AG04450 (cell line): ENCODE results near the gene STK32C. TPM values are rescaled to one million over a fixed set of nuclear protein-coding genes. Genes with fewer than 3 reads are reported as not detected.

ENCODE experiments used
- CTCF ChIA-PET: fragments of 300-600, 350-600 bp; formaldehyde crosslinking; extraction: SDS; loops from one replicate; lab custom pipeline; 2022; ENCODE audit warnings: antibody characterized with exemption, inconsistent platforms; lab: Charles Lee
- POLR2A ChIA-PET: fragments of 350-600 bp; formaldehyde crosslinking; extraction: SDS; loops from one replicate; lab custom pipeline; 2021; ENCODE audit warnings: antibody characterized with exemption, inconsistent platforms; lab: Yijun Ruan, JAX
- DNase-seq: peaks from one replicate; pipeline ENCODE4 v3.0.0-alpha.2; 2011; ENCODE audit warnings: low read depth, low spot score
- H3K27ac ChIP-seq: one replicate; pipeline ENCODE4 v1.5.1; 2012; ENCODE audit warnings: low read depth, low read length, control low read depth
- H3K27me3 ChIP-seq: one replicate; pipeline ENCODE4 v1.6.0; 2012; ENCODE audit warnings: low read length; ENCODE audit not compliant: control insufficient read depth, insufficient read depth
- H3K4me3 ChIP-seq: 2 replicates; pipeline ENCODE4 v1.5.1; 2011; ENCODE audit warnings: mild to moderate bottlenecking, low read depth, low read length, control low read depth
- H3K9me3 ChIP-seq: 2 replicates; pipeline ENCODE4 v1.5.1; 2012; ENCODE audit warnings: low read length; ENCODE audit not compliant: control insufficient read depth, insufficient read depth
- CTCF ChIP-seq: IDR thresholded peaks from 2 replicates; pipeline ENCODE4 v1.5.1; 2011; ENCODE audit warnings: low read depth, low read length, control low read depth, inconsistent platforms
- polyA plus RNA-seq: library from polyadenylated mRNA; depleted of rRNA; stranded (reverse); fragments of >200 nt; gene quantifications from 2 replicates; pipeline ENCODE4 v1.2.3, GENCODE V29; 2011

The STK32C gene
- polyA plus RNA-seq, 1 experiment = 5.3 TPM

DNA sequence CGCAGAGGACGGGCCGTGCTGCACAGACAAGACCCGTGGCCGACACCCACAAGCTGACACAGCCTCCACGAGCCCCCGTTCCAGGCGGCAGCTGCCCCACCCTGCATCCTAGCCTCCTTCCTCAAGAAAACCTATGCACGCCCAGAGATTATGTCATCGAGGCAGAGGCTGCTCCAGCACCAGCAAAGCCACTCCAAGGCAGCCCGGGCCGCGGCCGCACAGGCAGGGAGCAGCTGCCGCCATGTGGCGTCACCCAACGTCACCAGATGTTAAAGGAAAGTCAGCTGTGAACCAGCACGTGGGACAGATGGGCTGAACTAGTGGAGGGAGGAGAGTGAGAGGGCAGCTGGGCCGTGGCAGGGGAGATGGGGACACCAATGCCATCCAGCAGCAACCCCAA, 59.8 kb downstream of the STK32C start:
- no peak overlapping the region for H3K4me3 ChIP-seq
- no peaks in the 10 kb centered on the region; the same call in 1 of the 2 replicates for H3K9me3 ChIP-seq
- DNase-seq = no peak
- ChIA-PET CTCF (no interaction called here), POLR2A (no interaction called here)
- no peak for TF ChIP-seq CTCF
- no peak overlapping the region for H3K27ac ChIP-seq
- H3K27me3 ChIP-seq = peaks cover 9% of the 10 kb centered on the region

- H3K27ac ChIP-seq = no peak overlapping the region
- H3K4me3 ChIP-seq = no peak overlapping the region
- H3K9me3 ChIP-seq = no peaks in the 10 kb centered on the region; the same call in 1 of the 2 replicates
- POLR2A ChIA-PET = no interaction called here
- DNase-seq = no peak
- TF ChIP-seq CTCF = no peak
- peaks cover 4% of the 10 kb centered on the region for H3K27me3 ChIP-seq
- CTCF ChIA-PET = no interaction called here
Measured at GRCh38 chr10:132246296-132246695, 61.5 kb downstream of the STK32C start.

GRCh38 chr10:132245056-132245455, 62.7 kb downstream of the STK32C start:
- Histone ChIP-seq H3K4me3 (no peak overlapping the region), H3K27me3 (peaks cover 6% of the 10 kb centered on the region), H3K27ac (no peak overlapping the region), H3K9me3 (no peaks in the 10 kb centered on the region; the same call in 1 of the 2 replicates)
- POLR2A ChIA-PET = no interaction called here
- CTCF ChIA-PET = no interaction called here
- TF ChIP-seq CTCF = no peak
- no peak for DNase-seq

DNA sequence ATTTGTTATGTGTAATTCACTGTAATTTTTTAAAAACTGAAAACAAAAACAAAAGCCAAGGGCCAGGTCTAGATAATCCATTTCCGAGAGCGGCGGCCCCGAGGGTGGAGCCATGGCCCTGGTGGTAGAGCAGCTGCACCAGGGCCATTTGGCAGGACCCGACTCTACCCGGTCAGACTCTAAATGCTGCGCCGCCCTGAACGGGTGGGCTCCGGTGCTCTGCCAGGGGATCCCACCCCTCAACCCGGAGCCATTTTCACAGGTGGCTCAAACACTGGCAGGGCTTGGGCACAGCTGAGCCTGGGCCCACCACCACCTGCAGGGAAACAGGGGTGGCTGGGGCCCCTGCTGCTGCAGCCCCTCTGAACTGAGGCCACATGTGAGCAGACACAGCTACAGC, 64.1 kb downstream of the STK32C start:
- ChIA-PET POLR2A (no interaction called here), CTCF (no interaction called here)
- Histone ChIP-seq H3K27me3 (peaks cover 10% of the 10 kb centered on the region), H3K4me3 (no peak overlapping the region), H3K9me3 (no peaks in the 10 kb centered on the region; the same call in 1 of the 2 replicates), H3K27ac (no peak overlapping the region)
- no peak for DNase-seq
- TF ChIP-seq CTCF = no peak

DNA sequence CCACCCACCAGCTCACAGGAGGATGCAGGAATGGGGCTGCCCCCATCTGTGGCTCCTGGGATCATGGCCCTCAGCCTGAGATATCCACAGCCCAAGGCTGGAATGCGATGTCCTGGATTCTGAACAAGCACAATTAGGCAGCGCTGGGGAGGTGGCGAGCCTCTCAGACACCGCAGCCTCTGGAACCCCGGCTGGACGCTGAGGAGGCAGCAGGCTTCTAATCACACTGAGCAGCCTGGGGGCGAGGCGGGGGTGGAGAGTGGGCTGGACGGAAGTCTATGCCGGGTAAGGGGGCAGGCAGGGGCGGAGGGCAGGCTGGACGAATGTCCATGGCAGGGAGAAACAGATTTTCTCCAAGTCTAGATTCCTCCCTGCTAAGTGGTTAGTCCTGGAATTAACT, 64.6 kb downstream of the STK32C start:
- DNase-seq = no peak
- Histone ChIP-seq H3K27ac (no peak overlapping the region), H3K4me3 (no peak overlapping the region), H3K9me3 (no peaks in the 10 kb centered on the region; the same call in 1 of the 2 replicates), H3K27me3 (peaks cover 10% of the 10 kb centered on the region)
- no peak for TF ChIP-seq CTCF
- POLR2A ChIA-PET = no interaction called here
- CTCF ChIA-PET = no interaction called here
